ENCODE results near the gene BTBD9. TPM values are rescaled to one million over a fixed set of nuclear protein-coding genes. Genes with fewer than 3 reads are reported as not detected.

The BTBD9 gene
- polyA plus RNA-seq, 2 of the 4 experiments (the other 2 are of a cell fraction): 2.3 to 4.6 TPM

- TF ChIP-seq, protein P1, sequence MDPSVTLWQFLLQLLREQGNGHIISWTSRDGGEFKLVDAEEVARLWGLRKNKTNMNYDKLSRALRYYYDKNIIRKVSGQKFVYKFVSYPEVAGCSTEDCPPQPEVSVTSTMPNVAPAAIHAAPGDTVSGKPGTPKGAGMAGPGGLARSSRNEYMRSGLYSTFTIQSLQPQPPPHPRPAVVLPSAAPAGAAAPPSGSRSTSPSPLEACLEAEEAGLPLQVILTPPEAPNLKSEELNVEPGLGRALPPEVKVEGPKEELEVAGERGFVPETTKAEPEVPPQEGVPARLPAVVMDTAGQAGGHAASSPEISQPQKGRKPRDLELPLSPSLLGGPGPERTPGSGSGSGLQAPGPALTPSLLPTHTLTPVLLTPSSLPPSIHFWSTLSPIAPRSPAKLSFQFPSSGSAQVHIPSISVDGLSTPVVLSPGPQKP (IDR thresholded peaks at IDR 0.05; ENCODE audit: low read depth, low read length): no peak
- TF ChIP-seq HOXA7 (CRISPR knock-in tag; IDR thresholded peaks at IDR 0.05): no peak
- TF ChIP-seq, protein P2, sequence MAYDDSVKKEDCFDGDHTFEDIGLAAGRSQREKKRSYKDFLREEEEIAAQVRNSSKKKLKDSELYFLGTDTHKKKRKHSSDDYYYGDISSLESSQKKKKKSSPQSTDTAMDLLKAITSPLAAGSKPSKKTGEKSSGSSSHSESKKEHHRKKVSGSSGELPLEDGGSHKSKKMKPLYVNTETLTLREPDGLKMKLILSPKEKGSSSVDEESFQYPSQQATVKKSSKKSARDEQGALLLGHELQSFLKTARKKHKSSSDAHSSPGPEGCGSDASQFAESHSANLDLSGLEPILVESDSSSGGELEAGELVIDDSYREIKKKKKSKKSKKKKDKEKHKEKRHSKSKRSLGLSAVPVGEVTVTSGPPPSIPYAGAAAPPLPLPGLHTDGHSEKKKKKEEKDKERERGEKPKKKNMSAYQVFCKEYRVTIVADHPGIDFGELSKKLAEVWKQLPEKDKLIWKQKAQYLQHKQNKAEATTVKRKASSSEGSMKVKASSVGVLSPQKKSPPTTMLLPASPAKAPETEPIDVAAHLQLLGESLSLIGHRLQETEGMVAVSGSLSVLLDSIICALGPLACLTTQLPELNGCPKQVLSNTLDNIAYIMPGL (CRISPR knock-in tag; IDR thresholded peaks at IDR 0.05; ENCODE audit: borderline replicate concordance): no peak
- TF ChIP-seq BCL3 (IDR thresholded peaks at IDR 0.05): no peak
- no peak for TF ChIP-seq FOXS1 (CRISPR knock-in tag; IDR thresholded peaks at IDR 0.05)
Measured at GRCh38 chr6:38483526-38483925, 156.2 kb downstream of the BTBD9 start (continued).

DNA sequence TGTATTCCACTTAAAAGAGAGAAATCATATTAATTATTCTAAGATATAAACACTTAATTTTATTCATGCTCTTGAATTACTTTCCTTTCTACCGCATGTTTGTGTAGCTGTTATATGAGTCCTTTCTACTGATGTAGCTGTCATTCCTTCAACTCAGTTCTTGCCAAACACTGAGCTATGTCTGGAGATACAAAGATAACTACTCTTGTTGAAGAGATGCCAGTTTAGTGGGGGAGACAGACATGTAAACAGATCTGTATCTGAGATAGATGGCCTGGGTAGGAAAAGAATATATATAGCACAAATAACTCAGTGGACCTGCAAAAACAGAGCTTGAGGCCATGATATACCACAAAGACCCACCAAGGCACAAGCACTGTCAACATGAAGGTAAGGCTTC lies 157.3 kb downstream of the BTBD9 start:
- POLR2A ChIA-PET: interaction anchor here (0.6 kb wide), 2 partner anchors 13 to 196 kb away, joined by 3 to 10 read pairs; no protein-coding TSS in a partner anchor
- no peak overlapping the region for H3K4me3 ChIP-seq
- no peak for TF ChIP-seq FOSB (CRISPR knock-in tag; IDR thresholded peaks at IDR 0.05)
- TF ChIP-seq CHD2 (IDR thresholded peaks at IDR 0.05; ENCODE audit: low read length, partially characterized antibody): no peak
- no peak for TF ChIP-seq KDM5A (IDR thresholded peaks at IDR 0.05)
- no peak for TF ChIP-seq GATA3 (IDR thresholded peaks at IDR 0.05; ENCODE audit: borderline replicate concordance)
- no peak for TF ChIP-seq HOXB5 (CRISPR knock-in tag; IDR thresholded peaks at IDR 0.05)
- TF ChIP-seq, protein P3, sequence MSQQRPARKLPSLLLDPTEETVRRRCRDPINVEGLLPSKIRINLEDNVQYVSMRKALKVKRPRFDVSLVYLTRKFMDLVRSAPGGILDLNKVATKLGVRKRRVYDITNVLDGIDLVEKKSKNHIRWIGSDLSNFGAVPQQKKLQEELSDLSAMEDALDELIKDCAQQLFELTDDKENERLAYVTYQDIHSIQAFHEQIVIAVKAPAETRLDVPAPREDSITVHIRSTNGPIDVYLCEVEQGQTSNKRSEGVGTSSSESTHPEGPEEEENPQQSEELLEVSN (IDR thresholded peaks at IDR 0.05; ENCODE audit: borderline replicate concordance, low read depth): no peak
- no peak for TF ChIP-seq NPAS2 (CRISPR knock-in tag; IDR thresholded peaks at IDR 0.05; ENCODE audit: borderline replicate concordance)
- TF ChIP-seq EP300 (IDR thresholded peaks at IDR 0.05): no peak
- TF ChIP-seq, protein P1 (IDR thresholded peaks at IDR 0.05; ENCODE audit: low read depth, low read length): no peak
- DNase-seq (ENCODE audit: low read depth in 1 of 2, low spot score in 1 of 2) (no peak), ATAC-seq (no peak), FAIRE-seq (no peak)
- H3K4me1 ChIP-seq: no peaks in the 10 kb centered on the region
- 94% methylated on average over 1 of the region's 1 CpG for WGBS (ENCODE audit: missing lambda C conversion rate)
- no peaks in the 10 kb centered on the region for H3K9me3 ChIP-seq
- H3K4me2 ChIP-seq: no peak overlapping the region
- CTCF ChIA-PET: interaction anchor here (0.7 to 1.9 kb wide), 4 partner anchors 9 to 777 kb away, joined by 3 to 10 read pairs (median 4); no protein-coding TSS in a partner anchor
- H3K27ac ChIP-seq: no peak overlapping the region

GRCh38 chr6:38481851-38482250 lies 157.9 kb downstream of the BTBD9 start:
- DNase-seq (ENCODE audit: low read depth in 1 of 2, low spot score in 1 of 2) (no peak), ATAC-seq (no peak), FAIRE-seq (no peak)
- Histone ChIP-seq H3K9me3 (no peaks in the 10 kb centered on the region), H3K4me2 (no peak overlapping the region), H3K4me3 (no peak overlapping the region), H3K4me1 (no peaks in the 10 kb centered on the region), H3K27ac (no peak overlapping the region)
- ChIA-PET POLR2A (interaction anchor here (0.6 kb wide), 1 partner anchor 196 kb away, joined by 3 read pairs; no protein-coding TSS in a partner anchor), CTCF (interaction anchor here (1.2 to 1.9 kb wide), 3 partner anchors 12 to 14 kb away, joined by 3 to 10 read pairs (median 6); no protein-coding TSS in a partner anchor)
- 93% methylated on average over 4 of the region's 4 CpGs for WGBS (ENCODE audit: missing lambda C conversion rate)
- no peak for TF ChIP-seq MAX (IDR thresholded peaks at IDR 0.05)
- TF ChIP-seq BCL3 (IDR thresholded peaks at IDR 0.05): no peak
- TF ChIP-seq CBX8 (IDR thresholded peaks at IDR 0.05): no peak
- TF ChIP-seq EHF (CRISPR knock-in tag; IDR thresholded peaks at IDR 0.05): no peak

Data from A549 (cell line).